IMR-90 (cell line): ENCODE results near the gene MMP12. TPM values are rescaled to one million over a fixed set of nuclear protein-coding genes. Genes with fewer than 3 reads are reported as not detected.

ENCODE experiments used
- microRNA-seq, 2 experiments: library from miRNA; stranded (forward) in 1 of 2; unstranded in 1 of 2; fragments of 10-50 nt in 1 of 2; fragments of <30 nt in 1 of 2; gene quantifications in 1 of 2; microRNA quantifications in 1 of 2; one replicate each; pipeline versions ENCODE3 to v1.1.0; 2013 to 2020; ENCODE audit not compliant: insufficient read depth in 1 of 2, insufficient read length in 1 of 2, unreplicated experiment in 1 of 2
- polyA plus RNA-seq, 3 experiments: library from polyadenylated mRNA; depleted of rRNA; stranded (reverse); fragments of >200 nt; gene quantifications; 2 replicates each; pipeline ENCODE4 v1.2.3, GENCODE V29; 2012; ENCODE audit warnings: low replicate concordance in 1 of 3
- small RNA-seq, 5 experiments: library from RNA; depleted of rRNA; stranded (forward); fragments of <200 nt; gene quantifications; one replicate each; pipeline ENCODE3, GENCODE V24; 2012
- total RNA-seq: library from RNA; depleted of rRNA; stranded (reverse); fragments of >200 nt; gene quantifications from 2 replicates; pipeline ENCODE4 v1.2.3, GENCODE V29; 2012; rRNA removed

Gene MMP12
- total and polyA plus RNA-seq, 2 of the 4 experiments (the other 2 are of a cell fraction) = not detected

Small RNA genes within 50 kb of the gene (microRNA-seq; reads per million reads assigned to microRNA genes)
- gene RNU7-159P (ENCODE audit: insufficient read depth, insufficient read length) = not detected

Small RNA genes within 50 kb of the gene (small RNA-seq; reads per million reads assigned to genes)
- 0 to 0.60 (median 0) reads per million in 5 experiments for gene RNU7-159P

Other genes with a start within 250 kb of the MMP12 start
- not detected in 2 replicates for gene MMP20, start 249.7 kb downstream of the MMP12 start, total RNA-seq
- not detected in 2 replicates for gene MMP20, start 249.7 kb downstream of the MMP12 start, polyA plus RNA-seq (2012; rRNA removed)
- gene MMP27, start 169.2 kb downstream of the MMP12 start, total RNA-seq = not detected in 2 replicates
- gene MMP27, start 169.2 kb downstream of the MMP12 start, polyA plus RNA-seq (2012; rRNA removed) = not detected in 2 replicates
- gene MMP8, start 150.0 kb downstream of the MMP12 start, total RNA-seq = under 0.01 and 0.18 TPM in 2 replicates
- gene MMP8, start 150.0 kb downstream of the MMP12 start, polyA plus RNA-seq (2012; rRNA removed) = 0.05 and 0.11 TPM in 2 replicates
- not detected in 2 replicates for gene MMP10, start 94.4 kb downstream of the MMP12 start, total RNA-seq
- gene MMP10, start 94.4 kb downstream of the MMP12 start, polyA plus RNA-seq (2012; rRNA removed) = not detected in 2 replicates
- 245 and 246 TPM in 2 replicates for gene MMP1, start 76.8 kb downstream of the MMP12 start, total RNA-seq
- 155 and 166 TPM in 2 replicates for gene MMP1, start 76.8 kb downstream of the MMP12 start, polyA plus RNA-seq (2012; rRNA removed)
- under 0.01 and 0.28 TPM in 2 replicates for gene MMP3, start 31.4 kb downstream of the MMP12 start, total RNA-seq
- 0.29 and 0.39 TPM in 2 replicates for gene MMP3, start 31.4 kb downstream of the MMP12 start, polyA plus RNA-seq (2012; rRNA removed)
- gene MMP13, start 80.8 kb upstream of the MMP12 start, total RNA-seq = not detected in 2 replicates
- not detected in 2 replicates for gene MMP13, start 80.8 kb upstream of the MMP12 start, polyA plus RNA-seq (2012; rRNA removed)
- gene DCUN1D5, start 217.2 kb upstream of the MMP12 start, total RNA-seq = 58.3 and 69.4 TPM in 2 replicates
- 46.8 and 47.8 TPM in 2 replicates for gene DCUN1D5, start 217.2 kb upstream of the MMP12 start, polyA plus RNA-seq (2012; rRNA removed)
- 21.0 and 25.3 TPM in 2 replicates for gene DYNC2H1, start 234.4 kb upstream of the MMP12 start, total RNA-seq
- gene DYNC2H1, start 234.4 kb upstream of the MMP12 start, polyA plus RNA-seq (2012; rRNA removed) = 4.3 and 5.7 TPM in 2 replicates